Measurements from ENCODE around the gene CDH22.

CDH22 gene

DNA sequence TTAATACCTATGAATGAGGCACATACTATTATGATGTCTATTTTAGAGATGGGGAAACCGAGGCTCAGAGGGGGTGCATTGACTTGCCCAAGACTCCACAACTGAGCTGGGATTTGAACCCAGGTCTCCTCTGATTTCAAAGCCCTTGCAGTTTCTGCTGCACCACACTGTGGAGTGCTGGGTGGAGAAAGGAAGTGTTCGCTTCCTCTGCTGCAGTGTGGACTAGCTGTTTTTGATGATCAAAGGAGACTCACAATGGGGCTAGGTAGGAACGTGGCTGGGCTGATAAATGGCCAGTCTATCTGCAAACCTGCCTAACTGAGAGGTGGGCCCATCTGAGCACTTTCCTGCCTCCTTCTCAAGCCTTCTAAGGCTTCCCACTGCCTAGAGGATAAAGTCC, 102.9 kb downstream of the CDH22 start:
- Histone ChIP-seq H3K9me3 (ENCODE audit: control insufficient read depth in 2 of 2, low read length in 2 of 2) (no peaks in the 10 kb centered on the region), H3K27me3 (ENCODE audit: control insufficient read depth in 1 of 2, insufficient read depth in 2 of 2, low read length in 2 of 2) (peaks cover 29 to 49% of the 10 kb centered on the region in 2 donors), H3K9ac (ENCODE audit: low read length in 2 of 2) (no peak overlapping the region), H3K4me3 (ENCODE audit: low read length in 2 of 2) (no peak overlapping the region), H3K36me3 (ENCODE audit: control insufficient read depth in 2 of 2, insufficient read depth in 2 of 2, low read length in 2 of 2) (no peaks in the 10 kb centered on the region), H3K27ac (ENCODE audit: low read length) (no peak overlapping the region), H3K4me1 (ENCODE audit: control insufficient read depth, insufficient read depth, low read length) (peaks cover 3% of the 10 kb centered on the region)

DNA sequence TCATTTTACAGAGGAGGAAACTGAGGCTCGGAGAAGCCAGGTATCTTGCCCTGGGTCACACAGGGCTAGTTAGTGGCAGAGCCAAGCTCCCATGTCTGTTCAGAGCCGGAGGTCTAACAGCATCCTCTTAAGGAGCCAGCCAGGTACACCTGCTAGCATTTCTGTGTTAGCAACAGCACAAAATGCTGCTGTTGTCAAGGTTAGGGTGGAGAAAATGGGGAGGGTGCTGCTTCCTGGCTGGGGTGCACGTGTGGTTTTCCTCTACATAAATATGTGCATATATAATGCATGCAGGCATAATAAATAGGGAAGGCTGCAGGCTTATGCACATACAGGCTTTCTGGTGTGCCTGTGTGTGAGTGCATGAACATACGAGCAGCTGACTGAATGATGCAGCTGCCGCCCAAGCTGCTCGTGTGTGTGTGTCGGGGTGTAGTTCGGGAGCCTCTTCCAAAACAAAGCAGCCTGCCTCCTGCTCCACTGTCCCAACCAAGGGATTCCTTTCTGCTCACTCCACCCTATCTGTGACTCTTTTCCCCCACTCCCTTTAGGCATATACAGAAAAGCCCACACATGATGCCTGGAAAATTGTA, 103.6 kb downstream of the CDH22 start:
- no peaks in the 10 kb centered on the region for H3K9me3 ChIP-seq (ENCODE audit: control insufficient read depth in 2 of 2, low read length in 2 of 2)
- H3K27ac ChIP-seq (ENCODE audit: low read length) = no peak overlapping the region
- H3K36me3 ChIP-seq (ENCODE audit: control insufficient read depth in 2 of 2, insufficient read depth in 2 of 2, low read length in 2 of 2) = no peaks in the 10 kb centered on the region
- H3K9ac ChIP-seq (ENCODE audit: low read length in 2 of 2) = no peak overlapping the region
- peaks cover 25 to 47% of the 10 kb centered on the region in 2 donors for H3K27me3 ChIP-seq (ENCODE audit: control insufficient read depth in 1 of 2, insufficient read depth in 2 of 2, low read length in 2 of 2)
- no peak overlapping the region for H3K4me3 ChIP-seq (ENCODE audit: low read length in 2 of 2)
- peaks cover 3% of the 10 kb centered on the region for H3K4me1 ChIP-seq (ENCODE audit: control insufficient read depth, insufficient read depth, low read length)

DNA sequence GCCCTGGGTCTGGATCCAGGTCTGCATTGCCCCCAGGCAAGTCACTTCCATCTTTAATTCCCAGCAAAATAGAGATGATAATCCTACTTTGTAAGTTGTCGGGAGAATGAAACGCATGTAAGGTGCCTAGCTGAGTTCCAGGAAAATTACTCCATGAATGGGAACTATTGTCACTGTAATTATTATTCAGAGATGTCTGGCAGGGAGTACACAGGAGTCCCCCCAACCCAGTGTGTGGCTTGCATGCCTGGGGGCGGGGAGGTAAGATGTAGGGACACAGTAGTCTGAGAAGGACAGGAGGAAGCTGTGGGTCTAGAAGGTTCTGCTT, 104.8 kb downstream of the CDH22 start:
- Histone ChIP-seq H3K4me1 (ENCODE audit: control insufficient read depth, insufficient read depth, low read length) (peaks cover 3% of the 10 kb centered on the region), H3K9me3 (ENCODE audit: control insufficient read depth in 2 of 2, low read length in 2 of 2) (no peaks in the 10 kb centered on the region), H3K27ac (ENCODE audit: low read length) (no peak overlapping the region), H3K9ac (ENCODE audit: low read length in 2 of 2) (no peak overlapping the region), H3K27me3 (ENCODE audit: control insufficient read depth in 1 of 2, insufficient read depth in 2 of 2, low read length in 2 of 2) (peaks cover 30 to 49% of the 10 kb centered on the region in 2 donors), H3K36me3 (ENCODE audit: control insufficient read depth in 2 of 2, insufficient read depth in 2 of 2, low read length in 2 of 2) (no peaks in the 10 kb centered on the region), H3K4me3 (ENCODE audit: low read length in 2 of 2) (no peak overlapping the region)

DNA sequence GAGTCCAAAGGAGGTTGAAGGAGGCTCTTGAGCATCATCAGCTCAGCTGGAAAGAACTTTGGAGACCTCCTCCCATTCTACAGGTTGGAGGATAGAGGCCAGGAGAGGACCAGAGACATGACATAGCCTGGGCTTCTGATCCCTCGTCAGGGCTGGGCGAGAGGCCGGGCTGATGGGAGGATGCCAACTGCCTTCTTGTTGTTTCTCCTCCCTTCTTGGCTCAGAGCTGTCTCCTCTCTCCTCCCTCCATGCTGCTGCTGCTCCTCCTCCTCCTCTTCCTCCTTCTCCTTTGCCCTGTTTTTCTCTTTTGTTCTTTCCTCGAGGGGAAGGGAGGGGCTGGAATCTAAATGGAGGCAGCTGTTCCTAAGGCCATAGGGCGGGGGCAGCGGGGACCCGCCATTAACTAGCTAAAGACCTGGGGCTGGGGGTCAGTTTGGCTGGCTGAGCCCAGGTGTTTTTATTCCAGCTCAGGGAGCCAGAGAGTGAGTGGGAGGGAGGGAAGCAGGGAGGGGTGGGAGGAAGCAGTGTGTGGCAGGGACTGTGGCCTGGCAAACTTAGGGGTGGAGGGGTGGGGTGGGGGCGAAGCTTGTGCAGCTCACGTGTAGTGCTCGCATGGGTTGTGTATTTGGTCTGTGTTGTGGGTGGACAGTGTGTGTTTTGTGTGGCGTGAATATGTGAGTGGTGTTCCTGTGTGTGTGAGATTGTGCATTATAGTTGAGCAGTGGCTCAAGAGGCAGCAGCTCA, 105.4 kb downstream of the CDH22 start:
- H3K4me1 ChIP-seq (ENCODE audit: control insufficient read depth, insufficient read depth, low read length) = peaks cover 3% of the 10 kb centered on the region
- no peak overlapping the region for H3K27ac ChIP-seq (ENCODE audit: low read length)
- no peak overlapping the region for H3K4me3 ChIP-seq (ENCODE audit: low read length in 2 of 2)
- no peaks in the 10 kb centered on the region for H3K36me3 ChIP-seq (ENCODE audit: control insufficient read depth in 2 of 2, insufficient read depth in 2 of 2, low read length in 2 of 2)
- no peaks in the 10 kb centered on the region for H3K9me3 ChIP-seq (ENCODE audit: control insufficient read depth in 2 of 2, low read length in 2 of 2)
- no peak overlapping the region for H3K9ac ChIP-seq (ENCODE audit: low read length in 2 of 2)
- H3K27me3 ChIP-seq (ENCODE audit: control insufficient read depth in 1 of 2, insufficient read depth in 2 of 2, low read length in 2 of 2) = peaks cover 33 to 55% of the 10 kb centered on the region in 2 donors

DNA sequence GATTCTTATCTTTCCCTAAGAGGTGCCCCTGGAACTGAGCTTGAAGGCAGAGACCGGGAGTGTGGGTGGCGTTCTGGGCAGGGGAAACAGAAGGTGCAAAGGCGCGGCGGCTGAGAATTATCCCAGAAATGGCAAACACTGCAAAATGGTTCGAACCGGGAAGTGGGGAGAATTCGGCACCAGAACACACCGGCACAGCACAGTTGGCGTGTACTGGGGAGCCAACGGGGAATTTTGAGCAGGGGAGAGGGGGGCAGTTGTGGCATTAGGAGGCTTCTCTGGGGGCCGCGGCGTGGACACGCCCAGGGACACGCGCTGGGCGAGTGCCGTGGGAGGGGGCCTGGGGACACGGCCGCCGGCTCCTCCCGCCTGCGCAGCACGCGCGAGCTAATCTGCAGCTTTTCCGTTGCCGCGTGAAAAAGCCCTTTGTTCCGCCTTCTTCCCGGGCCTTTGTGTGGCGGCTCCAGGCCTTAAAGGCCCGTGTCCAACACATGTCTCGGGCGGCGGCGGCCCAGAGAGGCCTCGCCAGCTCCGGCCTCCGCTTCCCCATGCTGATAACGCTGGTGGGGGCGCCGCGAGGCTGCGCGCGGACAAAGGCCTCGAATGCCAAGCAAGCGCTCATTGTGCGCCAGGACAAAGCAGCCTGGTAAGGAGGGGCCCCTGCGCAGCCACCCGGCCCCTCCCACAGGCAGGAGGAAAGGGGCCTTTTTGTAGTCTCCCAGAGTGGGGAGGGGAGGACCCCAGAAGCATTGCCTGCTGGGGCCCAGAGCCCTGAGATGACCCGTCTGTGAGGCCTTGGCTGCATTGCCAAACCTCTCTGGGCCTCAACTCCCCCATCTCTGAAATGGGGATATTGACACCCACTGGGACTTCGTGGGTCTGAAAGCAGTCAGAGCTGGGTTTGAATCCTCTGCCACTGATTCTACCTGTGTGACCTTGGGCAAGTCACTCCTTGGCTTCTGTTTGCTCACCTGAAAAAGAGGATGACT, 107.4 kb downstream of the CDH22 start:
- H3K9me3 ChIP-seq (ENCODE audit: control insufficient read depth in 2 of 2, low read length in 2 of 2) = no peaks in the 10 kb centered on the region
- peaks cover 3% of the 10 kb centered on the region for H3K4me1 ChIP-seq (ENCODE audit: control insufficient read depth, insufficient read depth, low read length)
- no peak overlapping the region for H3K9ac ChIP-seq (ENCODE audit: low read length in 2 of 2)
- peaks cover 37 to 62% of the 10 kb centered on the region in 2 donors for H3K27me3 ChIP-seq (ENCODE audit: control insufficient read depth in 1 of 2, insufficient read depth in 2 of 2, low read length in 2 of 2)
- H3K36me3 ChIP-seq (ENCODE audit: control insufficient read depth in 2 of 2, insufficient read depth in 2 of 2, low read length in 2 of 2) = no peaks in the 10 kb centered on the region
- H3K27ac ChIP-seq (ENCODE audit: low read length) = no peak overlapping the region
- H3K4me3 ChIP-seq (ENCODE audit: low read length in 2 of 2) = no peak overlapping the region

DNA sequence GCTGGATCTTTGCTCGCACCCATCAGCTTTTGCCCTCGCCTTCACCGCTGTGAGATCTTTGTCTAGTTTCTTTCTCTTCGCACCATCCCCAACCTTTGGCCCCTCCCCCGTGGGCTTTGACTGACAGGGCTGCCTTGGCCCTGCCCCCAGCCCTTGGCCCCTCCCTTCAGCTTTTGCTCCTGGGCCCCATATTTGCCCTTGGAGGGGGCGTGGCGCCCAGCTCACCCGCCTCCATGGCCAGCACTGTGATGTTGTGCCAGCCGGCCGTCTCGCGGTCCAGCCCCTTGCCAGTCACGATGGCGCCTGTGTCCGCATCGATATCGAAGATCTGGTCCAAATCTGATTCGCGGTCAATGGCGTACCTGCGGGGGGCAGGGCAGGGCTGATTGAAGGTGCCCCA, 109.1 kb downstream of the CDH22 start:
- H3K9ac ChIP-seq (ENCODE audit: low read length in 2 of 2) = no peak overlapping the region
- H3K4me1 ChIP-seq (ENCODE audit: control insufficient read depth, insufficient read depth, low read length) = no peaks in the 10 kb centered on the region
- H3K27me3 ChIP-seq (ENCODE audit: control insufficient read depth in 1 of 2, insufficient read depth in 2 of 2, low read length in 2 of 2) = peaks cover 43 to 59% of the 10 kb centered on the region in 2 donors
- H3K4me3 ChIP-seq (ENCODE audit: low read length in 2 of 2) = no peak overlapping the region
- H3K9me3 ChIP-seq (ENCODE audit: control insufficient read depth in 2 of 2, low read length in 2 of 2) = no peaks in the 10 kb centered on the region
- no peak overlapping the region for H3K27ac ChIP-seq (ENCODE audit: low read length)
- H3K36me3 ChIP-seq (ENCODE audit: control insufficient read depth in 2 of 2, insufficient read depth in 2 of 2, low read length in 2 of 2) = no peaks in the 10 kb centered on the region

DNA sequence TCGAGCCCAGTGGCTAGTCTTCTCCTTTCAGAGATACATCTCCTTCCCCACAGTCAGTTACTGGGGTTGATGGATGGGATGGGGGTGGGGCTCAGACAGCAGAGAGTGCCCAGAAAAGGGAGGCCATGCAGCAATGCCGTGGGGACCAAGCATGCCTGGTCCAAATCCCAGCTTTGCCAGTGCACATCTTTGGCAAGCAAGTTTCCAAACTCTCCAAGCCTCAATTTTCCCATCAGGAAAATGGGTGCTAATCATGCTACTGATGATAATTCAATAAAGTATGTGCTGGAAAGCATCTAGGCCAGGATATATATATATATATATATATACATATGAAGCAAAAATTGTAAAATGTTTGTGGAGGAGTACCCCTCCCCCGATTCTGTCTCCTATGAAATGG, 111.3 kb downstream of the CDH22 start:
- H3K9ac ChIP-seq (ENCODE audit: low read length in 2 of 2) = no peak overlapping the region
- H3K4me1 ChIP-seq (ENCODE audit: control insufficient read depth, insufficient read depth, low read length) = no peaks in the 10 kb centered on the region
- no peak overlapping the region for H3K27ac ChIP-seq (ENCODE audit: low read length)
- H3K27me3 ChIP-seq (ENCODE audit: control insufficient read depth in 1 of 2, insufficient read depth in 2 of 2, low read length in 2 of 2) = peaks cover 40 to 53% of the 10 kb centered on the region in 2 donors
- no peaks in the 10 kb centered on the region for H3K36me3 ChIP-seq (ENCODE audit: control insufficient read depth in 2 of 2, insufficient read depth in 2 of 2, low read length in 2 of 2)
- H3K4me3 ChIP-seq (ENCODE audit: low read length in 2 of 2) = no peak overlapping the region
- no peaks in the 10 kb centered on the region for H3K9me3 ChIP-seq (ENCODE audit: control insufficient read depth in 2 of 2, low read length in 2 of 2)

DNA sequence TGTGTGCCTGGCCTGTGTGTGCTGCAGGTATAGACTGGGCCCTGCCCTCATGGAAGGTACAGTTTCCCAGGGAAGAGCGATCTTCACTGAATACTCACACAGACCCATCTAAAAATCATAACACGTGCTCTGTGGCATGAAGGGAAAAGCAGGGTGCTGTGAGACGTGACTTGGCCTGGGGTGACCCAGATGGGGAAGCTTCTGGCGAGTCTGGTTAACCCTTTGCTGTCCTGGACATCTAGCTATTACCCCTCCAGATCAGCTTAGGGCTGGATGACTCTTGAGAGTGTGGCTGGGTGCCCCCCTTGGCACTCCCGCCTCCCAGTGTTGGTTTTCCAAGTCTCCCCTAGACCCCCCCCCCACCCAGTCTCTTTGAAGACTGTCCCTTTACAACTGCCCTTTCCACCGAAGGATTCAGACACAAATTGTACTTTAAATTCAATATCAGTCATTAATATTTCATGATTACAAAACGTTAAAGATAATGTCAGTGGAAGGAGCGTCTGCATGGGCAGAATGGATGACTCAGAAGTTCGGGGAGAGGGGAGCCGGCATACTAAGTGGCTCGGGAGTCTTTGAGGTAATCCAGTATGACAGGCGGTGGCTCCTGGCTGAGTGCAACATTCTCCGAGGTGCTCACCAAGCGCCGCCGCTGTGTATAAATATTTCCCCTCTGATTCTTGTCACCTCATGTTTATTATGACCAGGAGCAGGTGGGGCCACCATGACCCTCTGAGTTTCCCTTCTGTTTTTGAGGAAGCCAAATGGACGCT, 112.8 kb downstream of the CDH22 start:
- Histone ChIP-seq H3K36me3 (ENCODE audit: control insufficient read depth in 2 of 2, insufficient read depth in 2 of 2, low read length in 2 of 2) (no peaks in the 10 kb centered on the region), H3K4me3 (ENCODE audit: low read length in 2 of 2) (no peak overlapping the region), H3K27me3 (ENCODE audit: control insufficient read depth in 1 of 2, insufficient read depth in 2 of 2, low read length in 2 of 2) (peaks cover 25 to 45% of the 10 kb centered on the region in 2 donors), H3K27ac (ENCODE audit: low read length) (no peak overlapping the region), H3K9ac (ENCODE audit: low read length in 2 of 2) (no peak overlapping the region), H3K9me3 (ENCODE audit: control insufficient read depth in 2 of 2, low read length in 2 of 2) (peaks cover 0 to 6% of the 10 kb centered on the region in 2 donors), H3K4me1 (ENCODE audit: control insufficient read depth, insufficient read depth, low read length) (no peaks in the 10 kb centered on the region)

DNA sequence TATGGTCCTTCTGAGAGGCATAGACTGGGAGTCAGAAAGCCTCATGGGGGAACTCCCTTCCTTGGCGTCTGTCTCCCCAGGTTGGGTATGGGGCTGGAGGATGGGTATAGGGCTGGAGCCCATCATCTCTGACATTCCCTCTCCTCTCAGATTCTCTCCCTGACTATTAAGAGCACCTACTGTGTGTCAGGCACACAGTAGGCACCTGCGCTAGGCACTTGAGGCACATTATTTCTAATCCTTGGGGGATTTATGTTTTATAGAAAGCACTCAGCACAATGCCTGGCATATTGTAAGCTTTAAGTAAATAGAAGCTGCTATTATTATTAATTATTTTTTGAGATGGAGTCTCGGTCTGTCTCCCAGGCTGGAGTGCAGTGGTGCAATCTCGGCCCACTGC, 113.9 kb downstream of the CDH22 start:
- Histone ChIP-seq H3K9me3 (ENCODE audit: control insufficient read depth in 2 of 2, low read length in 2 of 2) (peaks cover 0 to 6% of the 10 kb centered on the region in 2 donors), H3K9ac (ENCODE audit: low read length in 2 of 2) (no peak overlapping the region), H3K36me3 (ENCODE audit: control insufficient read depth in 2 of 2, insufficient read depth in 2 of 2, low read length in 2 of 2) (no peaks in the 10 kb centered on the region), H3K4me1 (ENCODE audit: control insufficient read depth, insufficient read depth, low read length) (no peaks in the 10 kb centered on the region), H3K27me3 (ENCODE audit: control insufficient read depth in 1 of 2, insufficient read depth in 2 of 2, low read length in 2 of 2) (peaks cover 28 to 40% of the 10 kb centered on the region in 2 donors), H3K4me3 (ENCODE audit: low read length in 2 of 2) (no peak overlapping the region), H3K27ac (ENCODE audit: low read length) (no peak overlapping the region)

DNA sequence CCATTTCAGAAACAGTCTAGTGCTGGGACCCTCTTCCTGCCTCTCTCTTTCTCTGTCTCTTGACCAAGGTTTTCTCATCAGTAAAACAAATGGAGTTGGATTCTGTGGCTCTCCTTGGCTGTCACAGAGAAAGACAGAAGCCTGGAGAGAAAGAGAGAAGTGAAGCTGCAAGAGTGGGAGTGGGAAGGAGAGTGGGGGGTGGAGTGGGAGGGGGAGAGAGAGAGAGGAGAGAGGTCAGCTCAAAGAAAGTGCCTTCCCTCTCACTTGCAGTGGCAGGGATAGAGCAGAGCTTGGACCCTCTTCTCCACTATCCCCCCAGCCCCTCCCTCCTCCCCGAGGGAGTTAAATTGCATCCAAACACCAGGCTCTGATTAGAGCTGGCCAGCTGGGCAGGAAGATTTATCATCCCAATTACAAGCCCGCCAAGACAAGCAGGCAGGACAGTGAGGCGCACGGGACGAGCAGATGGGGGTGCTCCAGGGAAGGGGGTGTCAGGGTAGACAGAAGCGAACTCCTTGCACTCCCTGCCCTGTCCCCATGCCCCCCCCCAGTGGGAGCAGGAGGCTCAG, 115.8 kb downstream of the CDH22 start:
- Histone ChIP-seq H3K4me1 (ENCODE audit: control insufficient read depth, insufficient read depth, low read length) (no peaks in the 10 kb centered on the region), H3K36me3 (ENCODE audit: control insufficient read depth in 2 of 2, insufficient read depth in 2 of 2, low read length in 2 of 2) (no peaks in the 10 kb centered on the region), H3K27ac (ENCODE audit: low read length) (no peak overlapping the region), H3K9ac (ENCODE audit: low read length in 2 of 2) (no peak overlapping the region), H3K9me3 (ENCODE audit: control insufficient read depth in 2 of 2, low read length in 2 of 2) (peaks cover 0 to 6% of the 10 kb centered on the region in 2 donors), H3K4me3 (ENCODE audit: low read length in 2 of 2) (no peak overlapping the region), H3K27me3 (ENCODE audit: control insufficient read depth in 1 of 2, insufficient read depth in 2 of 2, low read length in 2 of 2) (peaks cover 14 to 34% of the 10 kb centered on the region in 2 donors)
